T-helper 17 cell (primary cell): ENCODE results near the gene GOLGA3. TPM values are rescaled to one million over a fixed set of nuclear protein-coding genes. Genes with fewer than 3 reads are reported as not detected.
"Not testable (repeated sequence)": the region's sequence is repeated elsewhere in the genome, so short reads cannot be mapped to it uniquely, and the experiment has no call there.

Source experiments
- ATAC-seq: fragments of 150-1000 bp; cut with Tn5 transposase; 2 replicates; pipeline ENCODE4 v1.10.0; 2021; ENCODE audit warnings: mild to moderate bottlenecking, moderate library complexity
- DNase-seq, 3 donors: peaks; one replicate each; pipeline versions ENCODE4 v3.0.0 to v3.0.0-alpha.2; 2020 to 2021
- H3K9me3 ChIP-seq: one replicate; pipeline ENCODE4 v1.7.0; 2013; ENCODE audit warnings: low read length, mild to moderate bottlenecking; ENCODE audit not compliant: control insufficient read depth, poor library complexity, severe bottlenecking
- H3K27ac Mint-ChIP-seq: one replicate; pipeline ENCODE4 v1.8.0; 2022; ENCODE audit warnings: mild to moderate bottlenecking, moderate library complexity, mixed read lengths
- H3K27me3 Mint-ChIP-seq: one replicate; pipeline ENCODE4 v1.8.0; 2022; ENCODE audit warnings: mixed read lengths
- H3K36me3 Mint-ChIP-seq: one replicate; pipeline ENCODE4 v1.8.0; 2022; ENCODE audit warnings: low read depth, mixed read lengths
- H3K4me1 Mint-ChIP-seq: one replicate; pipeline ENCODE4 v1.8.0; 2022; ENCODE audit warnings: mild to moderate bottlenecking, mixed read lengths
- H3K4me3 Mint-ChIP-seq: one replicate; pipeline ENCODE4 v1.8.0; 2022; ENCODE audit warnings: mild to moderate bottlenecking, moderate library complexity, mixed read lengths
- total RNA-seq, 4 donors: library from RNA in 2 of 4; stranded (reverse) in 2 of 4; gene quantifications; one replicate each; pipeline ENCODE4 v1.2.3 and lab custom pipeline; 2022 to 2026

GOLGA3 gene
- total RNA-seq, 2 donors from 2014 or later, result 44.0 to 45.4 TPM

DNA sequence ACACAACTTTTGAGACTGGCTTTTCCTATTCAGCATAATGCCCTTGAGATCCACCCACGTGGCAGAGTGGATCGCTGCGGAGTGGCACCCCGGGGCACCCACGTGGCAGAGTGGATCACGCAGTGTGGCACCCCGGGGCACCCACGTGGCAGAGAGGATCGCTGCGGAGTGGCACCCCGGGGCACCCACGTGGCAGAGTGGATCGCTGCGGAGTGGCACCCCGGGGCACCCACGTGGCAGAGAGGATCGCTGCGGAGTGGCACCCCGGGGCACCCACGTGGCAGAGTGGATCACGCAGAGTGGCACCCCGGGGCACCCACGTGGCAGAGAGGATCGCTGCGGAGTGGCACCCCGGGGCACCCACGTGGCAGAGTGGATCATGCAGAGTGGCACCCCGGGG is 69.8 kb downstream of the GOLGA3 start:
- not testable (repeated sequence) for ATAC-seq, H3K4me3 Mint-ChIP-seq, DNase-seq, H3K36me3 Mint-ChIP-seq, H3K27ac Mint-ChIP-seq, H3K9me3 ChIP-seq, H3K27me3 Mint-ChIP-seq
- H3K4me1 Mint-ChIP-seq, result peaks cover 16% of the 10 kb centered on the region

- no peaks in the 10 kb centered on the region for H3K9me3 ChIP-seq
- no peak overlapping the region for H3K4me3 Mint-ChIP-seq
- peaks cover 5% of the 10 kb centered on the region for H3K4me1 Mint-ChIP-seq
- H3K27ac Mint-ChIP-seq, result no peak overlapping the region
- DNase-seq, result no peak
- H3K36me3 Mint-ChIP-seq, result no peaks in the 10 kb centered on the region
- no peak for ATAC-seq
- H3K27me3 Mint-ChIP-seq, result no peaks in the 10 kb centered on the region
These were observed 74.3 kb downstream of the GOLGA3 start for GRCh38 chr12:132754160-132754932.

GRCh38 chr12:132753670-132754069 is 75.0 kb downstream of the GOLGA3 start:
- not testable (repeated sequence) for H3K9me3 ChIP-seq, H3K36me3 Mint-ChIP-seq, DNase-seq, H3K4me1 Mint-ChIP-seq, ATAC-seq, H3K27ac Mint-ChIP-seq, H3K4me3 Mint-ChIP-seq, H3K27me3 Mint-ChIP-seq

- no peak for ATAC-seq
- Mint-ChIP-seq H3K27me3 (no peaks in the 10 kb centered on the region), H3K36me3 (peaks cover 2% of the 10 kb centered on the region), H3K4me1 (peaks cover 4% of the 10 kb centered on the region), H3K27ac (peak overlapping the region; percentile 62), H3K4me3 (no peak overlapping the region)
- no peak for DNase-seq
- no peaks in the 10 kb centered on the region for H3K9me3 ChIP-seq
These were observed 80.3 kb downstream of the GOLGA3 start for GRCh38 chr12:132748319-132748718.

GRCh38 chr12:132747896-132748295 is 80.8 kb downstream of the GOLGA3 start:
- ATAC-seq, result no peak
- no peaks in the 10 kb centered on the region for H3K9me3 ChIP-seq
- H3K4me3 Mint-ChIP-seq, result no peak overlapping the region
- no peaks in the 10 kb centered on the region for H3K27me3 Mint-ChIP-seq
- peaks cover 4% of the 10 kb centered on the region for H3K4me1 Mint-ChIP-seq
- H3K27ac Mint-ChIP-seq, result peak overlapping the region; percentile 62
- H3K36me3 Mint-ChIP-seq, result peaks cover 2% of the 10 kb centered on the region
- no peak for DNase-seq

DNA sequence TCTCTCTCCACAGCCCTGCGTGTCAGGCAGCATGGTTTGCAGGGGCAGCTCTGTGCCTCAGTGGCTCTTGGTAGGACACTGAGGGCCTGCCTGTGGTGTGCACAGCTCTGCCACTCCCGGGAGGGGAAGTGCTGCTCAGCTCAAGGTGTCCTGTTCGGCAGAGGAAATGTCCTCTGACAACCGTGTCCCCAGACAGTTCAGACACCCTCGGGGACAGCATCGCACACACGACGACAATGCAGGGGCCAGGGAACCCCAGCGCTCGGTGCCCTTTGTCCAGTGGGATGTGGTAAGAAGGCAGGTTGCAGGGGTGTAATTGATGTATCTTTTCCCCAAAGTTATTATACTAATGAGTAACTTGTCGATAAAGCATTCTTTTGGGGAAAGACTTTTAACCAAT is 81.3 kb downstream of the GOLGA3 start:
- Mint-ChIP-seq H3K4me1 (peaks cover 4% of the 10 kb centered on the region), H3K4me3 (no peak overlapping the region), H3K36me3 (peaks cover 6% of the 10 kb centered on the region), H3K27me3 (no peaks in the 10 kb centered on the region), H3K27ac (peak overlapping the region; percentile 62)
- ATAC-seq, result no peak
- H3K9me3 ChIP-seq, result no peaks in the 10 kb centered on the region
- no peak for DNase-seq

DNA sequence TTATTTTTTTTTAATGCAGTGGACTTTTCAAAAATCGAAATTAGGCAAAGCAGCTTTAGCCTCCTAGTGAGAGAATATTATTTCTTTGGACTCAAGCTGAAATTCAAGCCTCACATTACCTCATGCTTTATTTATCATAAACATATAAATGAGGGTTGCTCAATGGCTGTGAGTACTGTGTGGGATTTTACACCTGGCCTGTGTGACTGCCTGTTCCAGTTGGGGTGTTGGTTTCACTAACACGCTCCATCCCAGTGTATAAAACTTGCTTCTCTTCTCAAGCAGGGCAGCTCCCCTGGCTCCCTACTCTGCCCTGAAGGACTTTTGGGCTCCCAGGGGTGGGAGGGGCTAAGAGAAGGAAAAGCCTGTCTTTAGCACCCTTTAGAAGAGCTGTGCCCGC is 82.1 kb downstream of the GOLGA3 start:
- Mint-ChIP-seq H3K36me3 (peaks cover 6% of the 10 kb centered on the region), H3K4me3 (no peak overlapping the region), H3K27ac (no peak overlapping the region), H3K4me1 (peaks cover 4% of the 10 kb centered on the region), H3K27me3 (no peaks in the 10 kb centered on the region)
- no peak for ATAC-seq
- DNase-seq, result no peak
- H3K9me3 ChIP-seq, result no peaks in the 10 kb centered on the region

- DNase-seq (no peak), ATAC-seq (no peak)
- Mint-ChIP-seq H3K4me1 (peaks cover 6% of the 10 kb centered on the region), H3K36me3 (peaks cover 6% of the 10 kb centered on the region), H3K27me3 (no peaks in the 10 kb centered on the region), H3K27ac (no peak overlapping the region), H3K4me3 (no peak overlapping the region)
- H3K9me3 ChIP-seq, result no peaks in the 10 kb centered on the region
These were observed 84.8 kb downstream of the GOLGA3 start for GRCh38 chr12:132743831-132744230.

DNA sequence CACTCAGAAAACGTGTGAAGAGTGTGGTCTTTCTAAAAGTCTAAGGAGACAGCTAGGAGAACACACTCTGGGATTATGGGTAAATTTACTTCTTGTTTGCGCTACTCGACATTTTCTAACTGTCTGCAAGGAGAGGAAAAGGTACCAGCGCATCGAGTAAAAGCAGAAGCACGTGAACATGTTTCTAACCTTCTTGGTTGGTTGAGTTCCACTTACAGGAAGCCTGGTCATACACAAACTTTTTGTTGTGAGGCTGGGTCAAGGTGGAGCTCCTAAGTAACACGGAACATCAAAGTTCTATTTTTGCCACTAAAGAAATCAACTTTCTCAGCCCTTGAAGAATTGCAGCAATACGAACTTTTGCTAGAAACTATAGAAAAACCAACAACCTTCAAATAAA is 87.0 kb downstream of the GOLGA3 start:
- peaks cover 8% of the 10 kb centered on the region for H3K4me1 Mint-ChIP-seq
- H3K27ac Mint-ChIP-seq, result no peak overlapping the region
- ATAC-seq (no peak), DNase-seq (no peak)
- no peaks in the 10 kb centered on the region for H3K9me3 ChIP-seq
- H3K27me3 Mint-ChIP-seq, result no peaks in the 10 kb centered on the region
- H3K4me3 Mint-ChIP-seq, result no peak overlapping the region
- peaks cover 8% of the 10 kb centered on the region for H3K36me3 Mint-ChIP-seq

DNA sequence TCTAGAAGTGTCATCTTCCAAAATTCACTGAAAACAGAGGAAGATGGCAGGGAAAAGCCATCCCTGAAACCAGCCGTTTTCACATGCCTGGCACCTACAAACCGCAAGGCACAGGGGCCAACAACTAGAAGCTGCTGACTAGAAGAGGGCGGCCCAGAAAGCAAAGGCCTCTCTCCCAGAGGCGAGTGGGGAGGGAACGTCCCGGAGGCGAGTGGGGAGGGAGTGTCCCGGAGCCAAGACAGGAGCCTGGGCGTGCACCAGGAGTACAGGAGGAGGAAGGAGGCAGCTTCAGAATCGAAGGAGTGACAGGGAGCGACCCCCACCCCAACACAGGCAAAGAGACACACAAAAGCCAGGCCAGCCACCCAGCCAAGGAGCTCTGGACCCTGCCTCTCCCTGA is 88.0 kb downstream of the GOLGA3 start:
- Mint-ChIP-seq H3K36me3 (peaks cover 8% of the 10 kb centered on the region), H3K4me1 (peaks cover 8% of the 10 kb centered on the region), H3K4me3 (no peak overlapping the region), H3K27ac (peak overlapping the region; percentile 39), H3K27me3 (no peaks in the 10 kb centered on the region)
- no peaks in the 10 kb centered on the region for H3K9me3 ChIP-seq
- DNase-seq (no peak), ATAC-seq (no peak)

GRCh38 chr12:132740313-132740646 is 88.4 kb downstream of the GOLGA3 start:
- Mint-ChIP-seq H3K36me3 (peaks cover 8% of the 10 kb centered on the region), H3K27me3 (no peaks in the 10 kb centered on the region), H3K4me1 (peaks cover 6% of the 10 kb centered on the region), H3K4me3 (no peak overlapping the region), H3K27ac (peak overlapping the region; percentile 39)
- no peaks in the 10 kb centered on the region for H3K9me3 ChIP-seq
- no peak for ATAC-seq
- DNase-seq, result no peak

- Mint-ChIP-seq H3K36me3 (peaks cover 8% of the 10 kb centered on the region), H3K27me3 (no peaks in the 10 kb centered on the region), H3K4me1 (peaks cover 4% of the 10 kb centered on the region), H3K27ac (peak overlapping the region; percentile 19), H3K4me3 (no peak overlapping the region)
- ATAC-seq, result no peak
- H3K9me3 ChIP-seq, result no peaks in the 10 kb centered on the region
- DNase-seq, result no peak
These were observed 88.9 kb downstream of the GOLGA3 start for GRCh38 chr12:132739600-132740312.

DNA sequence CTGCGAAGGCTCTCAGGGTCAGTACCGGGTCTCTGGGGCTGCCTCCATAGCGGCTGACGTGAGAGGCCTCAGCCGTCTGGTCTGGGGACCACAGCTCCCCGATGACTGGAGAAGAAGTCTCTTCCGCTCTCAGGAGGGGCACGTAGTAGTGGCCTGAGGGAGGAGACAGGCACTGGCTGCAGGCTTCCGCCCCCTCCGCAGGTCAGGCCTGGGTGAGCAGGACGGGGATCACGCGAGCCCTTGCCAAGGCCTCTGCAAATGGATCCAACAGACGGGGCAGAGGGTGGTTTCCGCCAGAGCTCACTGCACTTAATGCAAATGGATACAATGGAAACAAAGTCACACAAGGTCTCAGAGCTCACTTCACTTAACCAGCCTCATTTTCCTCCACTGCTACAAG is 91.8 kb downstream of the GOLGA3 start:
- Mint-ChIP-seq H3K27ac (no peak overlapping the region), H3K4me1 (peaks cover 8% of the 10 kb centered on the region), H3K4me3 (no peak overlapping the region), H3K36me3 (peaks cover 3% of the 10 kb centered on the region), H3K27me3 (no peaks in the 10 kb centered on the region)
- DNase-seq (no peak), ATAC-seq (no peak)
- H3K9me3 ChIP-seq, result no peaks in the 10 kb centered on the region

GRCh38 chr12:132736378-132736777 is 92.3 kb downstream of the GOLGA3 start:
- H3K9me3 ChIP-seq, result no peaks in the 10 kb centered on the region
- Mint-ChIP-seq H3K36me3 (peaks cover 7% of the 10 kb centered on the region), H3K27me3 (no peaks in the 10 kb centered on the region), H3K27ac (peak overlapping the region; percentile 45), H3K4me1 (peaks cover 8% of the 10 kb centered on the region), H3K4me3 (no peak overlapping the region)
- DNase-seq, result no peak
- ATAC-seq, result no peak
